Kidney (tissue), 14 donors: ENCODE data around the gene CDK15. TPM values are rescaled to one million over a fixed set of nuclear protein-coding genes. Genes with fewer than 3 reads are reported as not detected.

ENCODE experiments used
- DNase-seq, 5 donors: peaks; one replicate each; pipeline ENCODE4 v3.0.0-alpha.2; 2013 to 2020
- FAIRE-seq: peaks from 2 replicates; lab custom pipeline; 2012; peaks lifted over from hg19 to GRCh38; lab: Jason Lieb, UNC
- H3K27ac ChIP-seq, 2 donors: one replicate each; pipeline ENCODE4 v1.7.0; 2013; ENCODE audit warnings: low read depth in 2 of 2, low read length in 2 of 2, inconsistent platforms in 1 of 2
- H3K27me3 ChIP-seq: one replicate; pipeline ENCODE4 v1.7.1; 2013; ENCODE audit warnings: low read length, inconsistent platforms; ENCODE audit not compliant: control insufficient read depth, insufficient read depth
- H3K36me3 ChIP-seq, 3 donors: one replicate each; pipeline versions ENCODE4 v1.7.0 to v1.7.1; 2013; ENCODE audit warnings: low read length in 3 of 3, control low read depth in 1 of 3, inconsistent platforms in 1 of 3; ENCODE audit not compliant: insufficient read depth in 3 of 3, control insufficient read depth in 2 of 3
- H3K4me1 ChIP-seq, 3 donors: one replicate each; pipeline versions ENCODE4 v1.7.0 to v1.7.1; 2013; ENCODE audit warnings: low read length in 3 of 3, inconsistent platforms in 1 of 3, low read depth in 1 of 3; ENCODE audit not compliant: control insufficient read depth in 2 of 3, insufficient read depth in 2 of 3
- H3K4me3 ChIP-seq, 3 donors: one replicate each; pipeline versions ENCODE4 v1.7.0 to v1.8.1; 2013; ENCODE audit warnings: low read length in 3 of 3, control low read depth in 1 of 3, inconsistent platforms in 1 of 3
- H3K9ac ChIP-seq, 3 donors: one replicate each; pipeline versions ENCODE4 v1.7.0 to v1.7.1; 2013; ENCODE audit warnings: low read length in 3 of 3, control low read depth in 1 of 3, inconsistent platforms in 1 of 3
- H3K9me3 ChIP-seq, 3 donors: one replicate each; pipeline versions ENCODE4 v1.7.0 to v1.7.1; 2013; ENCODE audit warnings: low read length in 3 of 3, control low read depth in 1 of 3, inconsistent platforms in 1 of 3; ENCODE audit not compliant: control insufficient read depth in 2 of 3, insufficient read depth in 1 of 3
- intact Hi-C: fragments of 100-400 bp; cut with DNase I; formaldehyde crosslinking; loops from one replicate; pipeline ENCODE4 v1.11.1; 2022
- polyA plus RNA-seq: library from polyadenylated mRNA; stranded (reverse); fragments of 350-450 nt; fragmentation: Illumina TruSeq; extraction: RNeasy Lipid Tissue Mini Kit (QIAGEN cat#74804); gene quantifications from one replicate; pipeline ENCODE4 v1.2.3, GENCODE V29; 2014; ENCODE audit warnings: low read depth, low replicate concordance; ENCODE audit not compliant: insufficient read depth
- total RNA-seq: library from RNA; stranded (reverse); fragmentation: NEBNext Ultra II Directional; extraction: Animal tissue kit (Norgen Biotek cat#: 25700); gene quantifications from one replicate; pipeline ENCODE4 v1.2.1, GENCODE V29; 2021
- TF ChIP-seq, protein P1 (sequence below): IDR thresholded peaks from 3 replicates; pipeline ENCODE4 v1.5.1; 2012; ENCODE audit warnings: mild to moderate bottlenecking, moderate library complexity, borderline replicate concordance; ENCODE audit not compliant: insufficient read depth; ENCODE audit errors: extremely low read depth
- donor health status: control.
- donor health status: control.
- donor health status: control.
- donor health status: control.
- donor health status: control.
- donor health status: DM: yes; HTN: yes; CAD: no.
- donor health status: Normal renal cell carcinoma (clear cell type).

Gene CDK15
- total and polyA plus RNA-seq, 2 donors from 2014 or later: 0.11 to 2.7 TPM

- Histone ChIP-seq H3K4me3 (no peak overlapping the region), H3K9me3 (no peaks in the 10 kb centered on the region), H3K27ac (no peak overlapping the region), H3K9ac (no peak overlapping the region), H3K4me1 (no peaks in the 10 kb centered on the region), H3K36me3 (no peaks in the 10 kb centered on the region), H3K27me3 (no peaks in the 10 kb centered on the region)
- FAIRE-seq (no peak), DNase-seq (no peak)
- TF ChIP-seq, protein P1, sequence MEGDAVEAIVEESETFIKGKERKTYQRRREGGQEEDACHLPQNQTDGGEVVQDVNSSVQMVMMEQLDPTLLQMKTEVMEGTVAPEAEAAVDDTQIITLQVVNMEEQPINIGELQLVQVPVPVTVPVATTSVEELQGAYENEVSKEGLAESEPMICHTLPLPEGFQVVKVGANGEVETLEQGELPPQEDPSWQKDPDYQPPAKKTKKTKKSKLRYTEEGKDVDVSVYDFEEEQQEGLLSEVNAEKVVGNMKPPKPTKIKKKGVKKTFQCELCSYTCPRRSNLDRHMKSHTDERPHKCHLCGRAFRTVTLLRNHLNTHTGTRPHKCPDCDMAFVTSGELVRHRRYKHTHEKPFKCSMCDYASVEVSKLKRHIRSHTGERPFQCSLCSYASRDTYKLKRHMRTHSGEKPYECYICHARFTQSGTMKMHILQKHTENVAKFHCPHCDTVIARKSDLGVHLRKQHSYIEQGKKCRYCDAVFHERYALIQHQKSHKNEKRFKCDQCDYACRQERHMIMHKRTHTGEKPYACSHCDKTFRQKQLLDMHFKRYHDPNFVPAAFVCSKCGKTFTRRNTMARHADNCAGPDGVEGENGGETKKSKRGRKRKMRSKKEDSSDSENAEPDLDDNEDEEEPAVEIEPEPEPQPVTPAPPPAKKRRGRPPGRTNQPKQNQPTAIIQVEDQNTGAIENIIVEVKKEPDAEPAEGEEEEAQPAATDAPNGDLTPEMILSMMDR: no peak
- intact Hi-C loops: no loop called here
Observed at GRCh38 chr2:201821080-201821479, 14.7 kb downstream of the CDK15 start.

- Histone ChIP-seq H3K27ac (no peak overlapping the region), H3K27me3 (no peaks in the 10 kb centered on the region), H3K4me1 (no peaks in the 10 kb centered on the region), H3K9me3 (no peaks in the 10 kb centered on the region), H3K4me3 (no peak overlapping the region), H3K36me3 (no peaks in the 10 kb centered on the region), H3K9ac (no peak overlapping the region)
- TF ChIP-seq, protein P1: no peak
- intact Hi-C loops: no loop called here
- FAIRE-seq (no peak), DNase-seq (no peak)
Observed at GRCh38 chr2:201824212-201824611, 17.9 kb downstream of the CDK15 start.

DNA sequence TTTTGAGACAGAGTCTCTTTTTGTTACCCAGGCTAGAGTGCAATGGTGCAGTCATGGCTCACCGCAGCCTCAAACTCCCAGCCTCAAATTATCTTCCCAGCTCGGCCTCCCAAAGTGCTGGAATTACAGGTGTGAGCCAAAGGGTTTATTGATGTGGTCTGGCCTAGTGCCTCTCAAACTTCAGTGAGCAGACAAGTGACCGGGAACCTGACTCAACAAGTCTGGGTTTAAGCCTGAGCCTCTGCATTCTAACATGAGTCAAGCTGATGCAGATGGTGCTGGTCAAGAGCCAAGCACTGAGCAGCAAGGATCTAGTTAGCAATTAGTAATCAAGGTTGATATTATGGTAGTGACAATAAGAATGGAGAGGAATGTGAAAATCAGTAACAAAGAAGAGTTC, 21.3 kb downstream of the CDK15 start:
- Histone ChIP-seq H3K9me3 (no peaks in the 10 kb centered on the region), H3K4me3 (no peak overlapping the region), H3K27me3 (no peaks in the 10 kb centered on the region), H3K36me3 (no peaks in the 10 kb centered on the region), H3K27ac (no peak overlapping the region), H3K9ac (no peak overlapping the region), H3K4me1 (no peaks in the 10 kb centered on the region)
- intact Hi-C loops: no loop called here
- TF ChIP-seq, protein P1: no peak
- DNase-seq (no peak), FAIRE-seq (no peak)

GRCh38 chr2:201828220-201828619, 21.9 kb downstream of the CDK15 start:
- FAIRE-seq (no peak), DNase-seq (no peak)
- H3K9me3 ChIP-seq: no peaks in the 10 kb centered on the region
- H3K4me1 ChIP-seq: no peaks in the 10 kb centered on the region
- TF ChIP-seq, protein P1: no peak
- no peak overlapping the region for H3K4me3 ChIP-seq
- no peaks in the 10 kb centered on the region for H3K27me3 ChIP-seq
- intact Hi-C loops: no loop called here
- H3K36me3 ChIP-seq: no peaks in the 10 kb centered on the region
- no peak overlapping the region for H3K9ac ChIP-seq
- H3K27ac ChIP-seq: no peak overlapping the region
